ENCODE data around the gene CMTR1.
A peak's percentile ranks its signal among the peaks of the same experiment; 100 is the strongest.

The CMTR1 gene

DNA sequence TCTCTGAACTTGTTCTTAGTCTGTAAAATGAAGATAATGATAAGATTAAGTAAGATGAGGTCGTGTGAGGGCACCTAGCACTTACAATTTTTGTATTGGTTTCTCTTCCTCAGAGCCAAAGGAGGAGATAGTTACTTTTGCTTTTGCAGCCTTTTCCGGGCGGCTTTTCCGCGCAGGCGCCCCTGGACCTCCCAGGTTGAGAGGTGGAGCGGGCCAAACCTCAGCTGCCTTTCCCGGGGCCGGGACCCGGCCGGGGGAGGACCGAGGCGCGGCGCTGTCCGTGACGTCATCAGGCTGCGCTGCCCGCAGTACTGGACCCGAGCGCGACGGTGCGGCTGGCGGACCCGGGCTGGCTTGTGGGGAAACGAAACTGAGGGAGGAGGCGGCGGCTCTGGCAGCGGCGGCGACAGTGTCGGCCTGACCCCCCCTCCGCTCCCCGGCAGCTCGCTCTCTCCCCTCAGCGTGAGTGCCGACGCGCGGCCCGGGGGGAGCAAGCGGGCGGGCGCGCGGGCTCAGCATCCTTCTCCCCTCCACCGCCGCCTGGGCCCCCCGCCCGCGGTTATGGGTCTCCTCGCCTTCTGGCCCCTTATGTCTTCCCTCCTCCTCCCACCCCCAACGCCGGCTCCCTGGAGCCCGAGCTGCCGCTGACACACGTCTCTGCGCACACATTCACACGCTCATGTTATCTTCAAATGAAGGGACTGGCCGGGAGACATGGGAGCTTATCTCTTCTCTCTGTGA is at the start of gene CMTR1:
Gene CMTR1, plus strand, starts transcription at position 306 of the 741 bp plus-strand sequence. CDS start 2,409 bp downstream, outside the sequence.
- Mint-ChIP-seq H3K9me3 (peaks cover 6% of the 10 kb centered on the region), H3K36me3 (ENCODE audit: low read depth) (peaks cover 19% of the 10 kb centered on the region), H3K4me3 (peak within 1 kb of the TSS; percentile 89 to 95 (median 92)), H3K27ac (peak within 1 kb of the TSS; percentile 87 to 94 (median 87)), H3K27me3 (ENCODE audit: low read depth) (peaks cover 4% of the 10 kb centered on the region), H3K4me1 (peaks cover 31% of the 10 kb centered on the region)
- TF ChIP-seq CTCF (IDR thresholded peaks at IDR 0.05; ENCODE audit: unreplicated experiment in 3 of 3), result no peak

DNA sequence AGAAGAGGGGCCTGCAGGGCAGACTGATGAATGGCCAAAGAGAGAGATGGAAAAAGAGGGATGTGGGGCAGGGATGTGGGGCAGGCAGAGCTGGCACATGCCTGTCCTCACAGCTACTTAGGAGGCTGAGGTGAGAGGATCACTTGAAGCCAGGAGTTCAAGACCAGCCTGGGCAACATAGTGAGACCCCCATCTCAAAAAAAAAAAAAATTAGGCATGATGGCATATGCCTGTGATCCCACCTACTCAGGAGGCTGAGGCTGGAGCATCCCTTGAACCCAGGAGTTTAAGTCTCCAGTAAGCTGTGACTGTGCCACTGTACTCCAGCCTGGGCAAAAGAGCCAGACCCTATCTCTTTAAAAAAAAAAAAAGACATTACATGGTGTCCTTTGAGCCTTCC is 44.4 kb upstream of the CMTR1 start:
- no peak overlapping the region for H3K27ac Mint-ChIP-seq
- H3K27me3 Mint-ChIP-seq (ENCODE audit: low read depth), result no peaks in the 10 kb centered on the region
- H3K36me3 Mint-ChIP-seq (ENCODE audit: low read depth), result peaks cover 17% of the 10 kb centered on the region
- no peaks in the 10 kb centered on the region for H3K9me3 Mint-ChIP-seq
- TF ChIP-seq CTCF (IDR thresholded peaks at IDR 0.05; ENCODE audit: unreplicated experiment in 3 of 3), result no peak
- H3K4me1 Mint-ChIP-seq, result no peaks in the 10 kb centered on the region
- H3K4me3 Mint-ChIP-seq, result no peak overlapping the region

DNA sequence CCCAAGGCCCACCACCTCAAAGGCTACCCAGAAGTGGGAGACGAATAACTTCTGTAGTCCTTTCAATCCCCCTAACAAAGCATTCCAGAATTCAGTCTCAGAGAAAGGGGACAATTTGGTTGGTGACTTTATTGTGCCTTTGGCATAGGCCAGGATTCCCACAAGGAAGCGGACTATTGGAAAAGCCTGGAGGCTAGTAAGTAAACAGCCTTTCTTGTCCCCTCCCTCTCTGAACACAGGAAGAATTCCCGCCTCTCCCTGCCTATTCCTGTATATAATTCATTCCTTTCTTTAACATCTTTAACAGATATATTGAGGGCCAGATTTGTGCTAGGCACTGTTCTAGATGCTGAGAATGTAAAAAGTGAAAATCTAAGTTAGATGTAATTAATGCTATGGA is 43.2 kb upstream of the CMTR1 start:
- Mint-ChIP-seq H3K27ac (no peak overlapping the region), H3K36me3 (ENCODE audit: low read depth) (peaks cover 14% of the 10 kb centered on the region), H3K4me3 (no peak overlapping the region), H3K4me1 (no peaks in the 10 kb centered on the region), H3K27me3 (ENCODE audit: low read depth) (no peaks in the 10 kb centered on the region), H3K9me3 (no peaks in the 10 kb centered on the region)
- TF ChIP-seq CTCF (IDR thresholded peaks at IDR 0.05; ENCODE audit: unreplicated experiment in 3 of 3), result no peak

DNA sequence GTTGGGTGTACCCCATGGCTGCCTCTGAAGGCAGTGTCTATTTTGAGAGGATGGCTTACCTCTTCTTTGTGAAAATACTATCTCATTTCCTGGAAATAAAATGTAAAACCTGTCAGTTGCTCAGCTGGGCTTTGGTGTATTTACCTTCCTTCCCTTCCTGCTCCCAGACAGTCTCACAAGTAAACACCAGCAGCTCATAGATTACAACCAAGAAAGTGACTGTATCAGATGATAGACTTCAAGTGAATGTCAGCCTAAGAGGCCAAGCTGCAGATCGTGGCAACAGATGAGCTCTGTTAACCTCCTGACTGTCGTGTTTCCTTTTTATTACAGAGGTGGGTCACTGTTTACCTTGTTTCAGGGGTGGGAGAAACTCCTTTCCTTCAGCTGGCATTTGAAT is 41.9 kb upstream of the CMTR1 start:
- TF ChIP-seq CTCF (IDR thresholded peaks at IDR 0.05; ENCODE audit: unreplicated experiment in 3 of 3), result no peak
- peaks cover 14% of the 10 kb centered on the region for H3K36me3 Mint-ChIP-seq (ENCODE audit: low read depth)
- no peaks in the 10 kb centered on the region for H3K9me3 Mint-ChIP-seq
- no peaks in the 10 kb centered on the region for H3K4me1 Mint-ChIP-seq
- H3K4me3 Mint-ChIP-seq, result no peak overlapping the region
- H3K27me3 Mint-ChIP-seq (ENCODE audit: low read depth), result no peaks in the 10 kb centered on the region
- no peak overlapping the region for H3K27ac Mint-ChIP-seq

DNA sequence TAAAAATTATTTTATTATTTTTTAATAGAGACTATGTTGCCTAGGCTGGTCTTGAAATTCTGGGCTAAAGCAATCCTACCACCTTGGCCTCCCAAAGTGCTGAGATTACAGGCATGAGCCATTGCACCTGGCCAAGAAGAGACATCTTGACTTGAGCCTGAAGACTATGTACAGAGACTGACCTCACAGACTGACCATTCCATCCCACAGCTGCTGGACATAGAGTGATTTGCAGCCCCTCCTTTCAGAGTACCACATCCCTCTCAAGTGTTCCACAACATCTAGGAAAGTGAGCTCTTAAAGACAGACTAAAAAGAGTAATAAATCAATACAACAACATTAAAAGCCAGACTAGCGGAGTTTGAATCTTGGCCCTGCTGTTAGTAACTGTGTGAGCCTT is 40.2 kb upstream of the CMTR1 start:
- no peaks in the 10 kb centered on the region for H3K27me3 Mint-ChIP-seq (ENCODE audit: low read depth)
- no peak overlapping the region for H3K27ac Mint-ChIP-seq
- no peak overlapping the region for H3K4me3 Mint-ChIP-seq
- no peak for TF ChIP-seq CTCF (IDR thresholded peaks at IDR 0.05; ENCODE audit: unreplicated experiment in 3 of 3)
- H3K36me3 Mint-ChIP-seq (ENCODE audit: low read depth), result peaks cover 10% of the 10 kb centered on the region
- H3K9me3 Mint-ChIP-seq, result no peaks in the 10 kb centered on the region
- H3K4me1 Mint-ChIP-seq, result no peaks in the 10 kb centered on the region

- H3K27ac Mint-ChIP-seq, result no peak overlapping the region
- no peak overlapping the region for H3K4me3 Mint-ChIP-seq
- H3K9me3 Mint-ChIP-seq, result no peaks in the 10 kb centered on the region
- H3K27me3 Mint-ChIP-seq (ENCODE audit: low read depth), result peaks cover 4% of the 10 kb centered on the region
- no peaks in the 10 kb centered on the region for H3K4me1 Mint-ChIP-seq
- no peak for TF ChIP-seq CTCF (IDR thresholded peaks at IDR 0.05; ENCODE audit: unreplicated experiment in 3 of 3)
- peaks cover 10% of the 10 kb centered on the region for H3K36me3 Mint-ChIP-seq (ENCODE audit: low read depth)
Measured at GRCh38 chr6:37393381-37393929, 39.6 kb upstream of the CMTR1 start.
